B cell (primary cell): ENCODE data around the gene TTC19. TPM values are rescaled to one million over a fixed set of nuclear protein-coding genes. Genes with fewer than 3 reads are reported as not detected.

Experiments
- ATAC-seq: fragments of 200-7000 bp; cut with Tn5 transposase; one replicate; pipeline ENCODE4 v1.10.0; 2021; ENCODE audit warnings: low read depth, mild to moderate bottlenecking, moderate number of reproducible peaks, moderate library complexity
- CTCF ChIA-PET: fragments of 350-600 bp; sonication (Branson Sonifier 250); formaldehyde crosslinking; loops from one replicate; lab custom pipeline; 2021; ENCODE audit warnings: antibody characterized with exemption, inconsistent platforms; lab: Charles Lee
- POLR2A ChIA-PET: fragments of 350-600 bp; sonication (Branson Sonifier 250); formaldehyde crosslinking; loops from one replicate; lab custom pipeline; 2021; ENCODE audit warnings: antibody characterized with exemption; lab: Charles Lee
- DNase-seq: peaks from one replicate; pipeline ENCODE4 v3.0.0; 2013
- H2AFZ ChIP-seq: 2 replicates; pipeline ENCODE4 v1.6.1; 2012; ENCODE audit warnings: mild to moderate bottlenecking, low read depth, low read length; ENCODE audit not compliant: insufficient read depth, poor library complexity, severe bottlenecking
- H3K27ac ChIP-seq, 2 donors: 1 replicate in 1 of 2; 2 replicates in 1 of 2; pipeline ENCODE4 v1.5.1; 2012 to 2013; ENCODE audit warnings: low read length in 2 of 2, mild to moderate bottlenecking in 2 of 2, moderate library complexity in 1 of 2
- H3K27me3 ChIP-seq, 4 experiments: fragments of 200-600 bp in 1 of 4; sonication (generic) in 1 of 4; replicated peaks in 1 of 4; 1 replicate in 2 of 4; 2 replicates in 2 of 4; pipeline versions ENCODE4 v1.6.1 to v1.7.0; 2013 to 2016; ENCODE audit warnings: low read length in 3 of 4, mild to moderate bottlenecking in 2 of 4, mixed read lengths in 1 of 4, moderate library complexity in 1 of 4; ENCODE audit not compliant: insufficient read depth in 4 of 4, control insufficient read depth in 3 of 4; ENCODE audit errors: control extremely low read depth in 1 of 4
- H3K36me3 ChIP-seq, 2 experiments: replicated peaks in 1 of 2; 1 replicate in 1 of 2; 2 replicates in 1 of 2; pipeline versions ENCODE4 v1.6.1 to v1.7.1; 2013; ENCODE audit warnings: low read length in 1 of 2; ENCODE audit not compliant: insufficient read depth in 2 of 2, control insufficient read depth in 1 of 2; ENCODE audit errors: control extremely low read depth in 1 of 2, extremely low read depth in 1 of 2
- H3K4me1 ChIP-seq, 2 donors: fragments of 200-600 bp in 1 of 2; sonication (generic) in 1 of 2; 1 replicate in 1 of 2; 2 replicates in 1 of 2; pipeline versions ENCODE4 v1.5.1 to v1.6.1; 2013 to 2017; ENCODE audit warnings: low read length in 2 of 2; ENCODE audit not compliant: control insufficient read depth in 2 of 2, insufficient read depth in 2 of 2
- H3K4me2 ChIP-seq: replicated peaks from 2 replicates; pipeline ENCODE3; 2012; ENCODE audit warnings: mild to moderate bottlenecking, low read depth, low read length; ENCODE audit not compliant: poor library complexity, severe bottlenecking
- H3K4me3 ChIP-seq, 5 experiments: fragments of 200-600 bp in 1 of 5; sonication (generic) in 1 of 5; 1 replicate in 3 of 5; 2 replicates in 2 of 5; pipeline versions ENCODE4 v1.5.1 to v1.7.0; 2011 to 2016; ENCODE audit warnings: low read length in 4 of 5, mild to moderate bottlenecking in 4 of 5, low read depth in 2 of 5, control low read depth in 1 of 5, moderate library complexity in 1 of 5; ENCODE audit not compliant: insufficient read depth in 1 of 5; ENCODE audit errors: control extremely low read depth in 1 of 5, extremely low read depth in 1 of 5
- H3K79me2 ChIP-seq: fragments of 200-600 bp; sonication (generic); one replicate; pipeline ENCODE4 v1.6.0; 2016; ENCODE audit warnings: low read length; ENCODE audit not compliant: control insufficient read depth, insufficient read depth
- H3K9ac ChIP-seq: fragments of 200-600 bp; sonication (generic); 2 replicates; pipeline ENCODE4 v1.6.1; 2017; ENCODE audit warnings: mild to moderate bottlenecking, low read length, moderate library complexity
- H3K9me3 ChIP-seq, 3 donors: one replicate each; pipeline versions ENCODE4 v1.6.1 to v1.7.1; 2013; ENCODE audit warnings: low read length in 2 of 3; ENCODE audit not compliant: control insufficient read depth in 2 of 3, insufficient read depth in 1 of 3; ENCODE audit errors: control extremely low read depth in 1 of 3
- H4K20me1 ChIP-seq: 2 replicates; pipeline ENCODE4 v1.6.0; 2012; ENCODE audit warnings: mild to moderate bottlenecking, low read length; ENCODE audit not compliant: insufficient read depth, control insufficient read depth, poor library complexity, severe bottlenecking
- H3K27ac Mint-ChIP-seq: one replicate; pipeline ENCODE4 v1.8.0; 2021; ENCODE audit warnings: mixed read lengths
- H3K27me3 Mint-ChIP-seq: one replicate; pipeline ENCODE4 v1.8.0; 2021; ENCODE audit warnings: mixed read lengths
- H3K4me1 Mint-ChIP-seq: one replicate; pipeline ENCODE4 v1.8.0; 2021; ENCODE audit warnings: mixed read lengths
- H3K4me3 Mint-ChIP-seq: one replicate; pipeline ENCODE4 v1.8.0; 2021; ENCODE audit warnings: mixed read lengths
- H3K9me3 Mint-ChIP-seq: one replicate; pipeline ENCODE4 v1.8.0; 2022; ENCODE audit warnings: mixed read lengths; ENCODE audit not compliant: insufficient read depth
- EZH2 ChIP-seq: IDR thresholded peaks from 2 replicates; pipeline ENCODE4 v1.6.1; 2012; ENCODE audit warnings: borderline replicate concordance, low read depth, mild to moderate bottlenecking, moderate library complexity, low read length; ENCODE audit not compliant: insufficient read depth, poor library complexity, severe bottlenecking
- WGBS: methylation state at CpG from one replicate; pipeline ENCODE4 v1.1.5; 2013; ENCODE audit warnings: missing lambda C conversion rate; ENCODE audit not compliant: insufficient coverage; 5-methylcytosine and 5-hydroxymethylcytosine counted together
- intact Hi-C: fragments of 100-400 bp; cut with micrococcal nuclease; formaldehyde crosslinking; loops from one replicate; pipeline ENCODE4 v1.10.0; 2022
- polyA plus RNA-seq: library from polyadenylated mRNA; depleted of rRNA; stranded (reverse); fragments of >200 nt; gene quantifications from 2 replicates; pipeline ENCODE4 v1.2.3, GENCODE V29; 2012
- total RNA-seq, 2 donors: library from RNA; stranded (reverse); fragments of 120-200 nt in 1 of 2; gene quantifications; 1 replicate in 1 of 2; 2 replicates in 1 of 2; pipeline versions ENCODE4 v1.2.3 to v1.2.4, GENCODE V29; 2013 to 2022
- TF ChIP-seq, protein P1 (sequence below): fragments of 200-600 bp; IDR thresholded peaks from one replicate; pipeline ENCODE4 v1.8.0; 2022; ENCODE audit warnings: antibody characterized with exemption, mild to moderate bottlenecking

Gene TTC19
- total and polyA plus RNA-seq, 2 donors (not counting 1 experiment from before 2014, with no cell fraction given) = 8.2 to 38.5 TPM

GRCh38 chr17:15999974-16000827 lies 577 bp downstream of the TTC19 start:
- ATAC-seq (no peak), DNase-seq (no peak)
- Histone ChIP-seq H4K20me1 (peaks cover 20% of the 10 kb centered on the region), H3K79me2 (peaks cover 20% of the 10 kb centered on the region), H3K4me3 (peak overlapping the region; percentile 61 to 89 (median 72)), H2AFZ (peak overlapping the region; percentile 90), H3K27me3 (no peaks in the 10 kb centered on the region), H3K4me2 (peak overlapping the region; percentile 95), H3K27ac (peak overlapping the region; percentile 73 to 85), H3K4me1 (peaks cover 22 to 26% of the 10 kb centered on the region in 2 donors), H3K36me3 (peaks cover 17 to 31% of the 10 kb centered on the region in 2 experiments), H3K9ac (peak overlapping the region; percentile 84), H3K9me3 (no peaks in the 10 kb centered on the region)
- no peak for TF ChIP-seq EZH2
- TF ChIP-seq, protein P1, sequence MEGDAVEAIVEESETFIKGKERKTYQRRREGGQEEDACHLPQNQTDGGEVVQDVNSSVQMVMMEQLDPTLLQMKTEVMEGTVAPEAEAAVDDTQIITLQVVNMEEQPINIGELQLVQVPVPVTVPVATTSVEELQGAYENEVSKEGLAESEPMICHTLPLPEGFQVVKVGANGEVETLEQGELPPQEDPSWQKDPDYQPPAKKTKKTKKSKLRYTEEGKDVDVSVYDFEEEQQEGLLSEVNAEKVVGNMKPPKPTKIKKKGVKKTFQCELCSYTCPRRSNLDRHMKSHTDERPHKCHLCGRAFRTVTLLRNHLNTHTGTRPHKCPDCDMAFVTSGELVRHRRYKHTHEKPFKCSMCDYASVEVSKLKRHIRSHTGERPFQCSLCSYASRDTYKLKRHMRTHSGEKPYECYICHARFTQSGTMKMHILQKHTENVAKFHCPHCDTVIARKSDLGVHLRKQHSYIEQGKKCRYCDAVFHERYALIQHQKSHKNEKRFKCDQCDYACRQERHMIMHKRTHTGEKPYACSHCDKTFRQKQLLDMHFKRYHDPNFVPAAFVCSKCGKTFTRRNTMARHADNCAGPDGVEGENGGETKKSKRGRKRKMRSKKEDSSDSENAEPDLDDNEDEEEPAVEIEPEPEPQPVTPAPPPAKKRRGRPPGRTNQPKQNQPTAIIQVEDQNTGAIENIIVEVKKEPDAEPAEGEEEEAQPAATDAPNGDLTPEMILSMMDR = no peak
- Mint-ChIP-seq H3K4me1 (peaks cover 32% of the 10 kb centered on the region), H3K4me3 (peak overlapping the region; percentile 93), H3K27me3 (no peaks in the 10 kb centered on the region), H3K27ac (peak overlapping the region; percentile 90), H3K9me3 (no peaks in the 10 kb centered on the region)
- POLR2A ChIA-PET = interaction anchor here (0.6 kb wide), 1 partner anchor 228 kb away, joined by 3 read pairs; no protein-coding TSS in a partner anchor
- WGBS = under 1% methylated on average over 64 of the region's 64 CpGs
- CTCF ChIA-PET = interaction anchor here (1.0 to 4.4 kb wide), 3 partner anchors 12 to 742 kb away, joined by 3 to 15 read pairs (median 13); no protein-coding TSS in a partner anchor
- intact Hi-C loops = loop anchor here (5.0 kb wide), 1 partner anchor 318 kb away; the partner anchor contains the start of gene TRIM16
